AG09319 (cell line): Measurements from ENCODE around the gene ARL6IP5.

ENCODE experiments used
- DNase-seq: peaks from one replicate; pipeline ENCODE4 v3.0.0-alpha.2; 2010; ENCODE audit warnings: low read depth; ENCODE audit errors: extremely low read depth
- CTCF ChIP-seq: IDR thresholded peaks from 2 replicates; pipeline ENCODE4 v1.5.1; 2011; ENCODE audit warnings: low read depth, mild to moderate bottlenecking, inconsistent platforms, low read length, moderate library complexity

Gene ARL6IP5

GRCh38 chr3:69080233-69080920 lies 4.4 kb upstream of the ARL6IP5 start, which contains the start of gene UBA3:
Gene UBA3, minus strand, starts transcription at chr3:69080365. Its CDS starts 12 bp downstream, at chr3:69080353.
- peak; percentile 49 for DNase-seq
- TF ChIP-seq CTCF, result no peak

- DNase-seq, result no peak
- no peak for TF ChIP-seq CTCF
These were observed 3.0 kb upstream of the ARL6IP5 start for GRCh38 chr3:69081583-69082262.

DNA sequence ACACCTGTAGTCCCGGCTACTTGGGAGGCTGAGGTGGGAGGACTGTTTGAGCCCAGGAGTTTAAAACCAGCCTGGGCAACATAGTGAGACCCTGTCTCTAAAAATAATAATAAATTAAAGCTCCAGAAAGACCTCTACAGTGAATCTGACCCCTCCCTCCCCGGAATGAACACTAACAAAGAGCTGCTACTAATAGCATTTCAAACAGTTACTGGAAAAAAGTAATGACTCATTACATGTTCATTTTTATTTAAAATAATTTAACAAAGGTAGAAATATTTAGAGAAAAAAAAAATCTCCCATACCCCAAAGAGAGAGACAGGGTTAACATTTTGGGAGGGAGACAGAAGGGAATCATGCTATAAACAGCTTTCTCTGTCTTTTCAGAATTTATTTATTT lies 2.4 kb upstream of the ARL6IP5 start:
- no peak for TF ChIP-seq CTCF

DNA sequence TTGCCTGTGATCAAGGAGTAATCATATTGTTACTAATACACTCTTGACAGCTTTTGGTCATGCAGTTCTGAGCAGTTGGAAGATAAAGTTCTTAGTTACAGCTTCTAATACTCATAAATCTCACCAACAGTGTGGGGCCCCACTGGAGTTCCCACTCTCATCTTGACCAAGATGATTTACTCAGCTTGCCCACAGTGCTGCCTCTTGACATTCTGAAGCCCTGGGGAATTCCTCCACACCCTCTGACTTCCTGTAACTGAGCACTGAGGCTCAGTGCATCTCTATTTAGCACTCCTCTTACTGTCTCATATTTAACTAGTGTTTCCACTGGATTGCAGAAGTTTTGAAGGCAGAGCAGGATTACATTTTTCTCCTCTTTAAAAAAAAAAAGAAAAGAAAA lies 1.9 kb upstream of the ARL6IP5 start:
- DNase-seq, result peak; percentile 49
- TF ChIP-seq CTCF, result no peak

More for the DNA sequence above, 2.4 kb upstream of the ARL6IP5 start:
- DNase-seq, result no peak

DNA sequence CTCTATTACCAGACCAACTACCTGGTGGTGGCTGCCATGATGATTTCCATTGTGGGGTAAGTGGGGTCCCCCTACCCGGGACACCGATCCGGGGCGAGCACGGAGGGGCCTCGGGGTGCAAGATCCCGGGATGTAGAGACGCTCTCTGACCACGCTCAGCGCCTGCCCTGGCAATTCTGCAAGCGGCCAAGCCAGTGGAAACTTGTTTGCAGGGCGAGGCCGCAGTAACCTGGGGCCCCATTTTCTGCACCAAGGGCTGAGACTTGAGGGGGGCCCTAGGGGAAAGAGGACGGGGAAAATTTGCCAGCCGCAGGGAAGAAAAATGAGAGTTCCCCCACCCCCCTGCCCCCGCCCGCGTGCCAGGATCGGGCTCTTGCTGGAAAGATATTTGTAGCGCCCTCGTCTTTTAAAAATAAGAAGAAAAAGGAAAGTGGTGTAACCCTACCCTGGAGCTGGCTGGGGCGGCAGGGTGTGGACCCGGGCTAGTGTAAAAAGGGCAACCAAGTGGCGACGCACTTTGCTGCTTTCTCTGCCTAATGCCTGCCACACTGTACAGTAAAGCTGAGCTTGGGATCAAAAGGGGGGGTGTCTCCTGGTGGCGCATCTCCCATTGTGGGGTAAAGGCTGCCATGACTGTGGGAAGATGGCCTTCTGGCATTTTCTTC lies 563 bp downstream of the ARL6IP5 start:
- no peak for TF ChIP-seq CTCF
- DNase-seq, result no peak

DNA sequence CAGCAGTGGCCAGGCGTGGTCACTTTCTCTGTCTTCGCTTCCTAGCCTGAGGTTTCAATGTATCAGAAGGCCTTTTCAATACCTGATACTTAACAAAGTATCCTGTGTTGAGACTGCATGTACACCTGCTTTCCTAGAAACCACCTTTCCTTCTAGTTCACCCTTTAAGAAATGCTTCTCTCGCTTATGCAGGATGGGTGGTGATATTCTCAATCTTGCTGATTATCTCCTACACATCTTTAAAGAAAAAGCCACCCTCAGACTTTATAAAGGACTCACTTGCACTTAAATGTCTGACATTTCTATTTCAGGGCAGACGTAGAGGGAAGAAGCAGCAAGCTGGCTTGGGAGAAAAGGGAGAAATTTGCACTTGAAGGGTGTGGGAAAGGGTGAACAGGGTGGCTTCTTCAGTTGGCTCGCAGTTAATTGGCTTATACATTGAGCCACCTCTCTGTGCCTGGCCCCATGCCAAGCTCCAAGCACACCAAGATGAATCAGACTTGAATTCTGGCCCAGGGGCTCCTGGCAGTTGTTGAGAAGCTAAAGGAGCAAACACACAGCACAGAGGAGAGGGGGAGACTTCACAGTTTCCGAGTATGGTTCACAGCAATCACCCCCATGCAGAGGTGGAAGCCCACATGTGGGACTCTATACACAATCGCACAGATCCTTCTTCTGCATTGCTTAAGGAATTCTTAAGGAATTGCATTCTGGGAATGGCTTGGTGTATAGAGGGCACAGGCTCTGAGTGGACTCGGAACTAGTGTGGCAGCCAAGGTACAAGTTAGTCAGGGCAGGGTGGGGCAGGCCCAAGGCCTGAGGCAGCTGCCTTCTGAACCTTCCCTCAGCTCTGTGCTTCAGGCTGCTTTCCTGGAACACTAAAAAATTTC lies 1.3 kb downstream of the ARL6IP5 start:
- DNase-seq, result peak; percentile 67
- TF ChIP-seq CTCF, result no peak
